ENCODE results near the gene CAMSAP2.

Gene CAMSAP2

GRCh38 chr1:200885623-200886402 is 147.1 kb downstream of the CAMSAP2 start:
- DNase-seq (ENCODE audit: low read depth), result no peak

GRCh38 chr1:200886594-200886993 is 147.9 kb downstream of the CAMSAP2 start:
- DNase-seq (ENCODE audit: low read depth), result no peak

GRCh38 chr1:200887036-200887435 is 148.3 kb downstream of the CAMSAP2 start:
- no peak for DNase-seq (ENCODE audit: low read depth)

GRCh38 chr1:200887772-200888348 is 149.2 kb downstream of the CAMSAP2 start:
- DNase-seq (ENCODE audit: low read depth), result no peak

DNA sequence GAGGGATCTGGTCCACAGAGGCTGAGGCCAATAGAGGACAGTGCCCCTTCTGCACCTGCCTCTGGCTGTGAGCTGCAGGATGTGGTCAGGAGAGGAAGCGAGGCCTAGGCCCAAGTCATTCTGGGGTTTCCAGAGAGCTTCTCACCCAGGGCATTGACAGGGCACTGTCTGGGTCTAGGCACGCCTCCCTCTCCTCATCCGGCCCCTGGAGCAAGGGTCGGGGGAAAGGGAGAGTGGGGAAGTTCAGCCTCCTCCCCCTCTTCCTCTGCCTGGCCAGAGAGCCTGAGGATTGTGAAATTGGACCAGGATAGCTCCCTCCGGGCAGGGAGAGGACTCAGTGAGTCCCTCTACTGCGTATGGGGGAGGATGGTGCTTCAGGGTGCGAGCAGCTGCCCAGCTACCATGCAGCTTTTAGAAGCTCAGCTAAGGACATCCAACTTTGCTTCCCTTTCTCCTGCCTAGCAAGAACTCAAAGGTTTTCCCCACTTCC is 149.7 kb downstream of the CAMSAP2 start:
- peak; percentile 22 for DNase-seq (ENCODE audit: low read depth)

GRCh38 chr1:200889571-200889970 is 150.9 kb downstream of the CAMSAP2 start:
- no peak for DNase-seq (ENCODE audit: low read depth)

- no peak for DNase-seq (ENCODE audit: low read depth)
These were observed 151.3 kb downstream of the CAMSAP2 start for GRCh38 chr1:200890027-200890426.

DNA sequence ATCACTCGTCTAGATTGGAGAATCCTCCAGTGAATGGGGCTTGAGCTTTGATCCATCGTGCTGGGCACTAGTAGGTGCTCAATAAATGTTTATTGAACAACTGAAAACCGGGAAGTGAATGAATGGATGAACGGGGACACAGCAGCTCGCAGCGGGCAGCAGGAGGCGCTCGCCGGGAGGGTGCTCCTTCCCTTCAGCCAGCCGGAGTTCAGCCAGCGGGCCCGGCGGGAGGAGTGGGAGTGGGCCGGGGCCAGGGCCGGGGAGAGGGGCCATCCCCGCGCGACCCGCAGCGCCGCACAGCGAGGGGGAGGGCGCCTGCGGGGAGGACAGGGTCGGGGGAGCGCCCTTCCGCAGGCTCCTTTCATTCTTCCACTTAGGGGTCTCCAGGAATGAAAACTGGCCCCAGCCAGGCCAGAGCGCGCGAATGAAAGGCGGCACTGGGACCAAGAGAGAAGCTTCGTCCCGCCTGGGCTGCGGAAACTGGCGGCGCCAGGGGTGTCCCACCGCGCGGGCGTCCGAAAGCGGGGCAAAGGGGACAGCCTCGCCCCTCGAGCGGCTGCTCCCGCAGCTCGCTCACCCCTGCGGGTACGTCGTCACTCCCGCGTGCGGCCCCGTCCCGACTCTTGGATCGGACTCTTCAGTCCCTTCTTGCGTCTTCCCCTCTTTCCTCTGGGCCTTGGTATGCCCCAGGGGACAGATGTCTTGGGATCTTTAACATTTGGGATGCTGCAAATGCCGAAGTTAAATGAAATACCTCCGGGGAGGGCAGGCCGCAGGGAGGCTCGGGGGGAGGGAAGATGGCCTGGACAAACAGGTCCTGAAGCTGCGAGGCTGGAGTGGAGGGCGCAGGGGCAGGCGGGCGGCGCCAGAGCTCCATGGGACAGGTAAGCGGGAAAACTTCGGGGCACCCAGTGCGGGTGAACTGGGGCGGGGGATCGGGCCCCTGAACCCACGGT is 152.4 kb downstream of the CAMSAP2 start:
- DNase-seq (ENCODE audit: low read depth), result no peak

- DNase-seq (ENCODE audit: low read depth), result no peak
These were observed 153.1 kb downstream of the CAMSAP2 start for GRCh38 chr1:200891774-200892157.

GRCh38 chr1:200892546-200892945 is 153.9 kb downstream of the CAMSAP2 start:
- no peak for DNase-seq (ENCODE audit: low read depth)

- no peak for DNase-seq (ENCODE audit: low read depth)
These were observed 154.3 kb downstream of the CAMSAP2 start for GRCh38 chr1:200892958-200893357.

- DNase-seq (ENCODE audit: low read depth), result no peak
These were observed 154.8 kb downstream of the CAMSAP2 start for GRCh38 chr1:200893411-200893901.

DNA sequence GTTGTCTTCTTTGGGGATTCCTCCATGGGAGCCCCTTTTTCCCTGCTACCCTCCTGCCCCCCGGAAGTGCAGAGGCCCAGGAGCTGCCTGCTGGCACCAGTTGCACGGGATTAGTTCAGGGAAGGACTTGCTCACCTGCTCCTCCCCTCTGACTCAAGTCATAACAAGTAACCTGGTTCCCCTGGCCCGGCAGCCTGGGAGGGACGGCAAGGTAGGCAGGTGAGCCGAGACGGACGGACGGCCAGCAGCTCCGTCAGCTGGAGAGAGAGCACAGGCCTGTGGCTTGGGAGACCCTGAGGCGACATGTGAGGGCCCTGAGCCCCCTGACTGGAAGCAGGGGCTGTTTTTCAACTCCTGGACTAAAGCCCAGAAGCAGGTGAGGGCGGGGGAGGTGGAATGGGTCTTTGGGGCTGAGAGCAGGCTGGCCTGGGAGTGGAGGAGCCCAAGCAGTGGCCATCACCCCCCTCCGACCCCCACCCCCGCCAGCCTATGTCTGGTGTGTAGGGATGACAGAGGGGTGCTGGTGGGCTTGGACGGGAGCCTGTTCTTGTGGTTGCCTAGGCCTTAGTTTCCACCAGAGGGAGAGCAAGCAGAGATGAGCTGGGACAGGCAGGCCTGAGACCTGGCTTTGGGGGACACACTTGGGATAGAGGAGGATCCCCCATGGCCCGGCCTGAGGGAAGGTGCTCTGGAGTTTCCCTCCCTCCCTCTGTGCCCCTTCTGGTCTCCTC is 156.2 kb downstream of the CAMSAP2 start, which contains the start of gene INAVA:
TSS of gene INAVA (plus strand) at position 189 of the 731 bp plus-strand sequence. CDS start 3,501 bp downstream, outside the sequence.
- DNase-seq (ENCODE audit: low read depth), result no peak

GRCh38 chr1:200895443-200895789 is 156.7 kb downstream of the CAMSAP2 start:
- no peak for DNase-seq (ENCODE audit: low read depth)

DNA sequence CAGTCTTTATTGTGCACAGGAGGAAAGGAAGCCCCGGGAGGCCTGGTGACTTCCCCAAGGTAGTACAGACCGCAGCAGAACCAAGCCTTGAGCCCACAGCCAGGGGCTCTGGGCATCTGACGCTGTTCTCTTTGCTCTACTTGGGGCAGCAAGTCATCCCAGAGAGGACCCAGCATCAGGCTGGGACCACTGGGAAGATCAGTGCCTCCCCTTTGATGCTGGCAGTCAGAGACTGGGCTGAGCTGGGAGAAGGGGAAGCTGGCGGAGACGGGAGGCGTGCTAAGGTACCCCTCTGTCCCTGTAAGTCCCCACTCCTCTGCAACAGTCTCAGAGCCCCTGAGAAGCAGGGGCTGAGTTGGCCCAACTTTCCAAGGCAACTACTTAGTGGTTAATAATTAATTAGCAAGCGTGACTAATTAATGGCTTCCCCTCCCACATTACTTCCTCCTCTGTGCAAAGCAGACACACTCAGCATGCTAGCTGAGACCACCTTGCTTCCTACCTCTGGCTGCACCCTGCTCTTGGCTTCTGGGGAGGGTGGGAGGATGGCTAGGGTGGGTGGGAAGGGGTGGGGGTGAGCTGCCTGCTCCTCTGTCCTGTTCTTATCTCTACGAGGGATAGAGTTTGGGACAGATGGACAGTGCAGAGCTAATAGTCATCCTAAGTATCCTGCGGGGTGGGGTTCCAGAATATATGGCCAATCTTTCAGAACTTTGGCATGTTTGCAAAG is 157.3 kb downstream of the CAMSAP2 start:
- DNase-seq (ENCODE audit: low read depth), result no peak

DNA sequence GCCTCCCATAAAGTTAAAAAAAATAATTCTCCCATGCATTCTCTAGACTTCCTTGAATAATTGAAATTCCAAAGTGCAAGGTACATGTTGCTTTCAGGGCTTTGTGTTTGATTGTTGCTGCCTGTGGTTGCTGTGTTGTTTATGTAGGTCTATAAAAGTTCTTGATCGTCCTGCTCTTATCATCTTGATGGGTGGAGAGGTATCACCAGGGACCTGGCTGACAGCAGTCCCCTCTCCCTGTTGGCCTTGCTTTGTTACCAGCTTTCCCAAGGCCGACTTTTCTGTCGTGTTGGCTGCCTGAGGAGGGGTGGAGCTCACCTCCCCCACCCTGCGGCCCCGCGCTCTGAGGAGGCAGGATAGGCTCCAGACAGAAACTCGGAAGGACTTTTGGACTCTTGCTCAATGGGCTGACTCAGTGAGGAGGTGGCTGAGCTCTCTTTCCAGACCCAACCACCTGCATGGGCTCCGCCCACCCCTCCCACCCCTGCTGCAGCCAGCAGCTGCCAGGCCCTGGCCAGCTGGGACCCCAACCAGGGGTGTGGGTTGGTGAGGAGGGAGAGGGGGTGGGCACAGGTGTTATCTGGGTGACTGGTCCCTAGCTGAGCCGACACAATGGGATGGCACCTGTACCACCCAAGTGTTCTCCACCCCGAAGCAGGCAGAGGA is 158.0 kb downstream of the CAMSAP2 start:
- DNase-seq (ENCODE audit: low read depth), result peak; percentile 84

DNA sequence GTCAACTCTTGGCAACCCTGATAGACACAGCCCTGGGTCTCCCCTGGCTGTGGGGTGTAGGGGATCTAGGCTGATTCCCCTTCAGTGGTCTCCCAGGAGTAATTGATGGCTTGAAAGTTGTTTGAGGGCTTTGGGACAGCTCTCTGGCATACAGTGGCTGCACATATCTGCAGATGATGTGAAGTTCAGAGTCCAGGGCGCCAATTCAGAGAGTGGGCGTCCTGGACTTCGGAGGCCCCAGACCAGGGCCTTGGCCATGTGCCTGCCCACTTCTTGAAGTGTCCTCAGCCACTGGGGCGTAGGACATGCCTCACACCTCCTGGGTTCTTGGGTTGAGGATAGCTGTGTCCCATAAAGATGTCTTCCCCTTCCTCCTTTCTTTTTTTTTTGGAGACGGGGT is 158.6 kb downstream of the CAMSAP2 start:
- no peak for DNase-seq (ENCODE audit: low read depth)

DNA sequence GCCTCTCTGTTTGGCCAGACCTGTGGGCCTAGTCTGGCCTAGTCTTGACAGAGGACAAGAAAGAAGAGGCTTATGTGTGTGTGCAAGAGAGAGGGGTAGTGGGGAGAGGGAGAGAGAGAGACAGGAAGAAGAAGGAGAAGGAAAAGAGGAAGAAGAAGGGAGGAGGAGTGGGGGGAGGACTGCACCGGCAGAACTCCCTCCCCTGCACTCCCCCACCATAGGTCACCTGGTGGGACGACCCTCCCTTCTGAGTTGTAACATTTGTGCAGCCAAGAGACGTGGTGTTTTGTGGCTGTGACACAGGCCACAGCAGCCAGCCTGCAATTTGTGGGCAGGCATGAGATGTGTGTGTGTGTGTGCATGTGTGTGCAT is 160.3 kb downstream of the CAMSAP2 start:
- no peak for DNase-seq (ENCODE audit: low read depth)

- no peak for DNase-seq (ENCODE audit: low read depth)
These were observed 160.8 kb downstream of the CAMSAP2 start for GRCh38 chr1:200899451-200899915.
